ENCODE measurements around the gene ZBTB11.

- TF ChIP-seq POLR2AphosphoS5 (IDR thresholded peaks at IDR 0.05; ENCODE audit: low read depth, low read length) (no peak), POLR2A (IDR thresholded peaks at IDR 0.05; ENCODE audit: low read depth, low read length) (no peak)
These were observed 74.2 kb downstream of the ZBTB11 start for GRCh38 chr3:101602731-101603130.
